Neural crest cell (in vitro differentiated cells): ENCODE results near the gene FGF12. TPM values are rescaled to one million over a fixed set of nuclear protein-coding genes. Genes with fewer than 3 reads are reported as not detected.

Experiments
- DNase-seq: peaks from one replicate; pipeline ENCODE4 v3.0.0; 2021; ENCODE audit warnings: low read depth, mixed read lengths, low spot score
- H3K27ac Mint-ChIP-seq: one replicate; pipeline ENCODE4 v1.8.0; 2021; ENCODE audit warnings: mild to moderate bottlenecking, mixed read lengths; ENCODE audit not compliant: unreplicated experiment
- H3K27me3 Mint-ChIP-seq: 2 replicates; pipeline ENCODE4 v1.8.0; 2021; ENCODE audit warnings: low read depth, mild to moderate bottlenecking, mixed read lengths
- H3K36me3 Mint-ChIP-seq: 2 replicates; pipeline ENCODE4 v1.8.0; 2021; ENCODE audit warnings: low read depth, mild to moderate bottlenecking, mixed read lengths
- H3K4me1 Mint-ChIP-seq: 2 replicates; pipeline ENCODE4 v1.8.0; 2021; ENCODE audit warnings: mixed read lengths
- H3K4me3 Mint-ChIP-seq: one replicate; pipeline ENCODE4 v1.8.0; 2021; ENCODE audit warnings: mild to moderate bottlenecking, mixed read lengths
- H3K9me3 Mint-ChIP-seq: 2 replicates; pipeline ENCODE4 v1.8.0; 2021; ENCODE audit warnings: mixed read lengths
- total RNA-seq: library from RNA; stranded (reverse); gene quantifications from 2 replicates; pipeline ENCODE4 v1.2.1, GENCODE V29; 2021
- TF ChIP-seq, protein P1 (sequence below): fragments of 200-600 bp; sonication (generic); conservative IDR thresholded peaks from 2 replicates; pipeline ENCODE4 v1.5.0; 2021; ENCODE audit warnings: antibody characterized with exemption, mild to moderate bottlenecking

Gene FGF12
- total RNA-seq, 1 donor from 2014 or later: 4.0 TPM

DNA sequence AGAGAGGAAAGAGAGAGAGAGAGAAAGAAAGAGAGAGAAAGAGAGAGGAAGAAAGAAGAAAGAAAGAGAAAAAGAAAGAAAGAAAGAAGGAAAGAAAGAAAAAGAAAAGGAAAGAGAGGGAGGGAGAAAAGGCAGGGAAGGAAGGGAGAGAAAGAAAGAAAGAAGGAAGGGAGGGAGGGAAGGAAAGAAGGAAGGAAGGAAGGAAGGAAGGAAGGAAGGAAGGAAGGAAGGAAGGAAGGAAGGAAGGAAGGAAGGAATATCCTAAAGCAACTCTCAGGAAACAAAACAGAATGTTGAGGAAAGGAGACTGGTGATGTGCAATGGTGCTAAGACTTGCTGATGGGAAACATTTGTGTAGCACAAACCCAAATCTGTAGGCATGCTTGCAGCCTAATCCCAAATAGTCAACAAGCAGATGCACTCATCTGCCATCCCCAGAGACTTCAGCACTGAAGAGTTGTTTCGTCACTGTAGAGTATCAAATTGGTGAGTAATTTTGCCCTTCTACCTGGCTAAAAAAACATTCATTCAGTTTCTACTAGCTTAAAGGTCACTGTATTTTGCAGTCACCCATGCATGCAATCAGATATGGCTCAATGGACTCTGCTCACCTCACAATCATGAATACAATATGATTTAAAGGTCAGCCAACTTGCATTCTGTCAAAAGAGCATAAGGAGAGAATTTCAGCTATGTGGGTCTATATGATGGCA is 480.3 kb downstream of the FGF12 start:
- peaks cover 68% of the 10 kb centered on the region for H3K27me3 Mint-ChIP-seq
- H3K4me1 Mint-ChIP-seq: peaks cover 13% of the 10 kb centered on the region
- H3K9me3 Mint-ChIP-seq: no peaks in the 10 kb centered on the region
- H3K36me3 Mint-ChIP-seq: no peaks in the 10 kb centered on the region
- DNase-seq: no peak
- no peak overlapping the region for H3K4me3 Mint-ChIP-seq
- TF ChIP-seq, protein P1, sequence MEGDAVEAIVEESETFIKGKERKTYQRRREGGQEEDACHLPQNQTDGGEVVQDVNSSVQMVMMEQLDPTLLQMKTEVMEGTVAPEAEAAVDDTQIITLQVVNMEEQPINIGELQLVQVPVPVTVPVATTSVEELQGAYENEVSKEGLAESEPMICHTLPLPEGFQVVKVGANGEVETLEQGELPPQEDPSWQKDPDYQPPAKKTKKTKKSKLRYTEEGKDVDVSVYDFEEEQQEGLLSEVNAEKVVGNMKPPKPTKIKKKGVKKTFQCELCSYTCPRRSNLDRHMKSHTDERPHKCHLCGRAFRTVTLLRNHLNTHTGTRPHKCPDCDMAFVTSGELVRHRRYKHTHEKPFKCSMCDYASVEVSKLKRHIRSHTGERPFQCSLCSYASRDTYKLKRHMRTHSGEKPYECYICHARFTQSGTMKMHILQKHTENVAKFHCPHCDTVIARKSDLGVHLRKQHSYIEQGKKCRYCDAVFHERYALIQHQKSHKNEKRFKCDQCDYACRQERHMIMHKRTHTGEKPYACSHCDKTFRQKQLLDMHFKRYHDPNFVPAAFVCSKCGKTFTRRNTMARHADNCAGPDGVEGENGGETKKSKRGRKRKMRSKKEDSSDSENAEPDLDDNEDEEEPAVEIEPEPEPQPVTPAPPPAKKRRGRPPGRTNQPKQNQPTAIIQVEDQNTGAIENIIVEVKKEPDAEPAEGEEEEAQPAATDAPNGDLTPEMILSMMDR: no peak
- no peak overlapping the region for H3K27ac Mint-ChIP-seq

- Mint-ChIP-seq H3K9me3 (no peaks in the 10 kb centered on the region), H3K36me3 (no peaks in the 10 kb centered on the region), H3K4me3 (no peak overlapping the region), H3K4me1 (peaks cover 6% of the 10 kb centered on the region), H3K27ac (no peak overlapping the region), H3K27me3 (peaks cover 60% of the 10 kb centered on the region)
- no peak for DNase-seq
- TF ChIP-seq, protein P1: no peak
Measured at GRCh38 chr3:192244591-192244990, 482.8 kb downstream of the FGF12 start.

DNA sequence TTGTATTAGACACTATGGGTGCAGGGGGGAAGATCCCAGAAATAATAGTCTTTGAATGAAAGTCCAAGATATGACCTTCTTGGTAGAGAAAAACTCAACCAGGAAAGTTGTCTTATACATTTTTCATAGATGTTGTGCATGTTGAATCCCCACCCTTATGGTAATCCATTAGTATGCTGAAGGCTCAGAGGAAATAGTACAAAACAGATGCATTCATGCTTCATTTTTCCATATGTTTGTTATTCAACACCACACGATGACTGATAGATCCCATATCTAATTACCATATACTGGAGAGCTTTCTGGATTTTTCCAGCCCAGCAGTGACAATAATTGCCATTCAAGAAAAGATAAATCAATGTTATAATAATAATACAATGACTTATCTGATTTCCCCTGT is 487.4 kb downstream of the FGF12 start:
- Mint-ChIP-seq H3K36me3 (peaks cover 5% of the 10 kb centered on the region), H3K9me3 (peaks cover 5% of the 10 kb centered on the region), H3K4me1 (no peaks in the 10 kb centered on the region), H3K27ac (no peak overlapping the region), H3K27me3 (peaks cover 28% of the 10 kb centered on the region), H3K4me3 (no peak overlapping the region)
- TF ChIP-seq, protein P1: no peak
- DNase-seq: no peak

DNA sequence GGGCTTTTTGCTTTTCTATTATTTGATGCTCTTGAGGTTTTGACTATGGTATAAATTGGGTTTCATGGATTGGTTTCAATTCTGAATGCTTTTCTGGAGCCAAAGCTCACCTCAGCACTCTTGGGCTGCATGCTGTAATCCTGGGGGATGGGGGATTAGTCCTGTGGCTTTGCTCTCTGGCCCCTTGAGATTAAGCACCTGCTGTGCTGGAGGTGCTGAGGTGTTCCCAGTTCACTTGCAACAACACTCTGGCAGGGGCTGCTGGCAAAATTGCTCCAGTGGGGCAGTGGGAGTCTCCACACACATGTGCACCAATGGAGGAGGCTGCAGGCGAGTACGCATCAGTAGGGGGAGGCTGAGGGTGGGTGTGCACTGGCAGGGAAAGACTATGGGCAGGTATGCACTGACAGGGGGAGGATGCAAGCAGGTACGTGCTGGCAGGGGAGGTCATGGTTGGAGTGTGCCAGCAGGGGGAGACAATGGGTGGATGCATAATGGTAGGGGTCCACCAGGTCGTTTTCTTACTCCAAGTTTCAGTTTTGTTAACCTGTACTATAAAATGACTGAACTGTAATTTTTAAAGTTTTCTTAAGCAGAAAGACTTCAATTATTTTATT is 489.2 kb downstream of the FGF12 start:
- TF ChIP-seq, protein P1: peak; percentile 27
- no peak for DNase-seq
- no peak overlapping the region for H3K27ac Mint-ChIP-seq

GRCh38 chr3:192229866-192230265 is 497.5 kb downstream of the FGF12 start:
- Mint-ChIP-seq H3K27me3 (peaks cover 3% of the 10 kb centered on the region), H3K9me3 (peaks cover 5% of the 10 kb centered on the region), H3K4me3 (no peak overlapping the region), H3K4me1 (peaks cover 6% of the 10 kb centered on the region), H3K27ac (no peak overlapping the region), H3K36me3 (no peaks in the 10 kb centered on the region)
- TF ChIP-seq, protein P1: no peak
- DNase-seq: no peak

More for the DNA sequence above, 489.2 kb downstream of the FGF12 start:
- Mint-ChIP-seq H3K36me3 (peaks cover 5% of the 10 kb centered on the region), H3K4me3 (no peak overlapping the region), H3K4me1 (peaks cover 6% of the 10 kb centered on the region), H3K27me3 (peaks cover 20% of the 10 kb centered on the region), H3K9me3 (peaks cover 10% of the 10 kb centered on the region)
